Transverse colon (tissue), 4 donors: Measurements from ENCODE around the gene MRPS16. TPM values are rescaled to one million over a fixed set of nuclear protein-coding genes. Genes with fewer than 3 reads are reported as not detected.

ENCODE experiments used
- DNase-seq: peaks from one replicate; pipeline ENCODE4 v3.0.0-alpha.2; 2019
- H3K27ac ChIP-seq, 4 donors: fragments of 200-600 bp; sonication (generic); 2 replicates each; pipeline ENCODE4 v1.5.1; 2016 to 2018; ENCODE audit warnings: inconsistent platforms in 4 of 4
- H3K27me3 ChIP-seq: fragments of 200-600 bp; sonication (generic); 2 replicates; pipeline ENCODE4 v1.5.1; 2017; ENCODE audit warnings: inconsistent platforms
- H3K36me3 ChIP-seq, 4 donors: fragments of 200-600 bp; sonication (generic); 2 replicates each; pipeline ENCODE4 v1.5.1; 2017 to 2019; ENCODE audit warnings: inconsistent platforms in 4 of 4
- H3K4me1 ChIP-seq, 4 donors: fragments of 200-600 bp; sonication (generic); 2 replicates each; pipeline ENCODE4 v1.5.1; 2017 to 2020; ENCODE audit warnings: inconsistent platforms in 4 of 4
- H3K4me3 ChIP-seq, 4 donors: fragments of 200-600 bp; sonication (generic); 1 replicate in 1 of 4; 2 replicates in 3 of 4; pipeline versions ENCODE4 v1.5.1 to v1.6.1; 2017 to 2019; ENCODE audit warnings: inconsistent platforms in 4 of 4
- H3K9me3 ChIP-seq, 2 donors: fragments of 200-600 bp; sonication (generic); 2 replicates each; pipeline ENCODE4 v1.5.1; 2017 to 2019; ENCODE audit warnings: inconsistent platforms in 2 of 2
- EP300 ChIP-seq: sonication (generic); formaldehyde crosslinking; IDR thresholded peaks from one replicate; pipeline ENCODE4 v1.6.1; 2017; ENCODE audit warnings: antibody characterized with exemption, low read depth
- POLR2A ChIP-seq: fragments of 450-650 bp; IDR thresholded peaks from one replicate; pipeline ENCODE4 v1.6.1; 2016; ENCODE audit warnings: antibody characterized with exemption, mild to moderate bottlenecking, moderate library complexity
- POLR2AphosphoS5 ChIP-seq, 3 donors: sonication (generic); formaldehyde crosslinking; IDR thresholded peaks; one replicate each; pipeline ENCODE4 v1.6.1; 2016; ENCODE audit warnings: antibody characterized with exemption in 3 of 3
- WGBS, 2 donors: methylation state at CpG; one replicate each; pipeline ENCODE4 v1.1.5; 2018; ENCODE audit warnings: low coverage in 1 of 2; 5-methylcytosine and 5-hydroxymethylcytosine counted together
- in situ Hi-C, 4 donors: fragments of 200-750 bp; cut with MboI; loops; one replicate each; pipeline versions ENCODE4 v1.15.0 to v1.15.1; 2017; ENCODE audit warnings: low sequenced_read_pairs in 3 of 4, low pct_ligation_motif_present in 1 of 4, low pct_unique_long_range_greater_than_20kb in 1 of 4
- intact Hi-C: fragments of 100-400 bp; cut with DNase I; formaldehyde crosslinking; loops from one replicate; pipeline ENCODE4 v1.15.1; 2023; ENCODE audit warnings: low total_unique reads
- total RNA-seq, 4 donors: library from RNA; depleted of rRNA; stranded (reverse); fragments of >200 nt; gene quantifications; one replicate each; pipeline ENCODE4 v1.1.0, GENCODE V29; 2016
- TF ChIP-seq, protein P1 (sequence below), 5 experiments: fragments of 200-600 bp in 3 of 5; fragments of 450-650 bp in 2 of 5; sonication (generic) in 3 of 5; IDR thresholded peaks; 1 replicate in 2 of 5; 2 replicates in 3 of 5; pipeline ENCODE4 v1.5.1; 2016 to 2017; ENCODE audit warnings: antibody characterized with exemption in 5 of 5, inconsistent platforms in 3 of 5, mild to moderate bottlenecking in 2 of 5, moderate library complexity in 1 of 5

The MRPS16 gene
- total RNA-seq, 4 donors from 2014 or later: 41.0 to 54.5 (median 46.6) TPM

DNA sequence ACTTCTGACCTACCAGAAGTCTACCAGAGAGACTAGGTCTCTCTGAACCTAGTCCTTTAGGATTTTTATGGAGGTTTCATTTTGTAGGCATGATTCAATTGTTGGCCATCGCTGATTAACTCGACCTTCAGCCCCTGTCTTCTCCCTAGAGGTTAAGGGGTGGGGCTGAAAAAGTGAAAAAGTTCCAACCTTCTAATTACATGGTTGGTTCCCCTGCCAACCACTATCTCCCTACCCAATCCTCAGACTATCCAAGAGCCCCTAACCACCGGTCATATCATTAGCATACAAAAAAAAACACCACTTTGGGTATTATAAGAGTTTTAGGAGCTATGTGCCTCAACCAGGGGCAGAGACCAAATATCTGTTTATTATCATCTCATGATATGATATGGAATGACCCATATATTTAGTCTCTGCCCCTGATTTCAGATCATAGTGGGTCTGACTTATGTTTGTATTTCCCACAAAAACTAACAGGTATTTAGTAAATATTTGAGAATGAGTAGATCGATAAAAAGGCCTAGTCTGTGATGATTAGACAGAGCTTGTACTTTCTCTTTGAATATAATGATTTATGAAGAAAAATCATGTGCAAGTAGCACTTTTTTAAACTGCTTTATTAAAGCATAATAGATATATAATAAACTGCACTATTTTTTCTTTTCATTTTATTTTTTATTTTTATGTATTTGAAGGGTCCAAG lies 41.2 kb downstream of the MRPS16 start:
- intact Hi-C loops: no loop called here
- H3K4me3 ChIP-seq: no peak overlapping the region
- H3K27me3 ChIP-seq: no peaks in the 10 kb centered on the region
- WGBS, 2 donors: 87 to 94% methylated on average over 1 to 4 of the region's 4 CpGs
- no peaks in the 10 kb centered on the region for H3K4me1 ChIP-seq
- no peak overlapping the region for H3K27ac ChIP-seq
- DNase-seq: no peak
- H3K9me3 ChIP-seq: no peaks in the 10 kb centered on the region
- TF ChIP-seq POLR2A: no peak
- no peak for TF ChIP-seq POLR2AphosphoS5 (IDR thresholded peaks at IDR 0.05)
- no peak for TF ChIP-seq EP300
- TF ChIP-seq, protein P1, sequence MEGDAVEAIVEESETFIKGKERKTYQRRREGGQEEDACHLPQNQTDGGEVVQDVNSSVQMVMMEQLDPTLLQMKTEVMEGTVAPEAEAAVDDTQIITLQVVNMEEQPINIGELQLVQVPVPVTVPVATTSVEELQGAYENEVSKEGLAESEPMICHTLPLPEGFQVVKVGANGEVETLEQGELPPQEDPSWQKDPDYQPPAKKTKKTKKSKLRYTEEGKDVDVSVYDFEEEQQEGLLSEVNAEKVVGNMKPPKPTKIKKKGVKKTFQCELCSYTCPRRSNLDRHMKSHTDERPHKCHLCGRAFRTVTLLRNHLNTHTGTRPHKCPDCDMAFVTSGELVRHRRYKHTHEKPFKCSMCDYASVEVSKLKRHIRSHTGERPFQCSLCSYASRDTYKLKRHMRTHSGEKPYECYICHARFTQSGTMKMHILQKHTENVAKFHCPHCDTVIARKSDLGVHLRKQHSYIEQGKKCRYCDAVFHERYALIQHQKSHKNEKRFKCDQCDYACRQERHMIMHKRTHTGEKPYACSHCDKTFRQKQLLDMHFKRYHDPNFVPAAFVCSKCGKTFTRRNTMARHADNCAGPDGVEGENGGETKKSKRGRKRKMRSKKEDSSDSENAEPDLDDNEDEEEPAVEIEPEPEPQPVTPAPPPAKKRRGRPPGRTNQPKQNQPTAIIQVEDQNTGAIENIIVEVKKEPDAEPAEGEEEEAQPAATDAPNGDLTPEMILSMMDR (IDR thresholded peaks at IDR 0.05): no peak
- in situ Hi-C loops: no loop called here
- H3K36me3 ChIP-seq: peaks cover 0 to 11% (median 0%) of the 10 kb centered on the region in 4 donors

DNA sequence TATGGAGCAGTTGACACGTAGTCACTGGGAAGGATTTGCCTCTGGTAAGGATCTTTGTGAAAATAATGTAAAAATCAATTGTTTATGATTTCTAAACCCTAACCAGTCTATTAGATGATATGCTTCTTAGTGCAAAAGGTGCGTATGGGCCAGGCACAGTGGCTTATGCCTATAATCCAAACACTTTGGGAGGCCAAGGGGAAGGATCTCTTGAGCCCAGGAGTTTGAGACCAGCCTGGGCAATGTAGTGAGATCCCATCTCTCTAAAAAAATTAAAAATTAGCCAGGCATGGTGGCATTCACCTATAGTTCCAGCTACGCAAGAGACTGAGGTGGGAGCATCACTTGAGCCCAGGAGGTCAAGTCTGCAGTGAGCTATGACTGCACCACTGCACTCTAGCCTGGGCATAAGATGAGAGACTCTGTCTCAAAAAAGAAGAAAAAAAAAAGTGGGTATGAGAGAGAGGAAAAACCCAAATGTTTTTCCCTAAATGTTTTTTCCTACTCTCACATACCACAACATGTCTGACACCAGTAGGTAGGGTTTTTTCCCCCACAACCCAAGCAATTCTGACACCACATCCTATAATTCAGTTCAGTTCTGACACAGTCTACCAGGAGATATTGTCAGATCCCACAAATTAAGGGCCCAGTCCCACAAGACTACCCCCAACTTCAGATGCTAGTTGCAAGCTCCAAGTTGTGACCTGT lies 41.9 kb downstream of the MRPS16 start:
- in situ Hi-C loops: no loop called here
- TF ChIP-seq, protein P1 (IDR thresholded peaks at IDR 0.05): no peak
- TF ChIP-seq POLR2A (no peak), EP300 (no peak), POLR2AphosphoS5 (IDR thresholded peaks at IDR 0.05) (no peak)
- H3K9me3 ChIP-seq: no peaks in the 10 kb centered on the region
- no peak overlapping the region for H3K4me3 ChIP-seq
- no peak overlapping the region for H3K27ac ChIP-seq
- peaks cover 0 to 11% (median 0%) of the 10 kb centered on the region in 4 donors for H3K36me3 ChIP-seq
- intact Hi-C loops: no loop called here
- no peak for DNase-seq
- no peaks in the 10 kb centered on the region for H3K27me3 ChIP-seq
- no peaks in the 10 kb centered on the region for H3K4me1 ChIP-seq
- 96 to 100% methylated on average over 2 to 3 of the region's 3 CpGs for WGBS, 2 donors

DNA sequence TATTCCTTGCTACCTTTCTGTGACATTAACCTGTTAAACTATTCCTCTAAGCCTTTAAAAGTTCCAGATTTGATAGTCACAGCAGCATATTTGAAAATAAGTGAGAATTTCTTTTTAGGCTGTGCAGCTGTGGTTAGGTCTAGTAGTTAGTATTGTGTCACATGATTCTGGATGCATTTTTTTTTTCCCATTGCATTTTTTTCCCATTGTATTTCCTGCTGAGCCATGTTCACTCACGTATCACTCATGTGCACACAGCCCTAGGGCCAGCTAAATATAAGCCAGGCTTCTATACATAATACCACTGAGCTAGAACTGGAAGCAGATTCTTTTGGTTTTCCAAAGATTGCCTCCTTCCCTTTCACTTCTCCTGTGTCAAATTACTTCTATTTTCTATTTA lies 42.7 kb downstream of the MRPS16 start:
- Histone ChIP-seq H3K9me3 (no peaks in the 10 kb centered on the region), H3K4me3 (no peak overlapping the region), H3K36me3 (peaks cover 0 to 11% (median 0%) of the 10 kb centered on the region in 4 donors), H3K27me3 (no peaks in the 10 kb centered on the region), H3K27ac (no peak overlapping the region), H3K4me1 (no peaks in the 10 kb centered on the region)
- DNase-seq: no peak
- in situ Hi-C loops: no loop called here
- WGBS, 2 donors: 72% methylated on average over 1 of the region's 1 CpG; no CpG with 5 or more reads in 1 of the 2 donors
- TF ChIP-seq POLR2A: no peak
- TF ChIP-seq POLR2AphosphoS5 (IDR thresholded peaks at IDR 0.05): no peak
- TF ChIP-seq, protein P1 (IDR thresholded peaks at IDR 0.05): no peak
- no peak for TF ChIP-seq EP300
- intact Hi-C loops: no loop called here

DNA sequence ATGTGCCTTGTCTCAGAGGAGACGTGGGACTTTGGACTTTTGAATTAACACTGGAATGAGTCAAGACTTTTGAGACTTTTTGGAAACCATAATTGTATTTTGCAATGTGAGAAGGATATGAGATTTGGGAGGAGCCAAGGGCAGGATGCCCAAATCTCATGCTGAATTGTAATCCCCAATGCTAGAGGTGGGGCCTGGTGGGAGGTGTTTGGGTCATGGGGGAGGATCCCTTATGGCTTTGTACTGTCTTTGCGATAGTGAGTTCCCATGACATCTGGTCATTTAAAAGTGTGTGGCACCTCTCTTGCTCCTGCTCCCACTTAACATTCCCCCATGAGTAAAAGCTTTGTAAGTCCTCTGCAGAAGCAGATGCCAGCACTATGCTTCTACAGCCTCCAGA lies 44.6 kb downstream of the MRPS16 start:
- Histone ChIP-seq H3K36me3 (peaks cover 0 to 8% (median 0%) of the 10 kb centered on the region in 4 donors), H3K4me1 (no peaks in the 10 kb centered on the region), H3K9me3 (no peaks in the 10 kb centered on the region), H3K4me3 (no peak overlapping the region), H3K27me3 (no peaks in the 10 kb centered on the region), H3K27ac (no peak overlapping the region)
- no peak for DNase-seq
- WGBS, 2 donors: 82 to 88% methylated on average over 2 of the region's 2 CpGs
- intact Hi-C loops (no loop called here), in situ Hi-C loops (no loop called here)
- TF ChIP-seq POLR2A: no peak
- TF ChIP-seq POLR2AphosphoS5 (IDR thresholded peaks at IDR 0.05): no peak
- TF ChIP-seq EP300: no peak
- TF ChIP-seq, protein P1 (IDR thresholded peaks at IDR 0.05): no peak
